Spleen (tissue), 7 donors: ENCODE results near the gene BABAM2.

Experiments
- CTCF ChIP-seq, 11 experiments: fragments of 200-600 bp in 7 of 11; fragments of 450-650 bp in 4 of 11; sonication (generic) in 4 of 11; IDR thresholded peaks in 8 of 11; conservative IDR thresholded peaks in 3 of 11; 1 replicate in 7 of 11; 2 replicates in 4 of 11; pipeline versions ENCODE4 v1.4.0 to v1.8.0; 2016 to 2021; ENCODE audit warnings: antibody characterized with exemption in 11 of 11, inconsistent platforms in 4 of 11, mild to moderate bottlenecking in 1 of 11
- POLR2A ChIP-seq, 3 donors: fragments of 450-650 bp; IDR thresholded peaks; one replicate each; pipeline ENCODE4 v1.5.1; 2017; ENCODE audit warnings: antibody characterized with exemption in 3 of 3, mild to moderate bottlenecking in 1 of 3
- POLR2AphosphoS5 ChIP-seq, 3 donors: sonication (generic); formaldehyde crosslinking; IDR thresholded peaks; one replicate each; pipeline ENCODE4 v1.5.1; 2017; ENCODE audit warnings: antibody characterized with exemption in 3 of 3
- donor health status: DM: no; HTN: no; CAD: no; lungs with moderate emphysema.
- donor health status: DM: no; HTN: no; CAD: no.
- donor health status: DM: no; HTN: no; CAD: no.

DNA sequence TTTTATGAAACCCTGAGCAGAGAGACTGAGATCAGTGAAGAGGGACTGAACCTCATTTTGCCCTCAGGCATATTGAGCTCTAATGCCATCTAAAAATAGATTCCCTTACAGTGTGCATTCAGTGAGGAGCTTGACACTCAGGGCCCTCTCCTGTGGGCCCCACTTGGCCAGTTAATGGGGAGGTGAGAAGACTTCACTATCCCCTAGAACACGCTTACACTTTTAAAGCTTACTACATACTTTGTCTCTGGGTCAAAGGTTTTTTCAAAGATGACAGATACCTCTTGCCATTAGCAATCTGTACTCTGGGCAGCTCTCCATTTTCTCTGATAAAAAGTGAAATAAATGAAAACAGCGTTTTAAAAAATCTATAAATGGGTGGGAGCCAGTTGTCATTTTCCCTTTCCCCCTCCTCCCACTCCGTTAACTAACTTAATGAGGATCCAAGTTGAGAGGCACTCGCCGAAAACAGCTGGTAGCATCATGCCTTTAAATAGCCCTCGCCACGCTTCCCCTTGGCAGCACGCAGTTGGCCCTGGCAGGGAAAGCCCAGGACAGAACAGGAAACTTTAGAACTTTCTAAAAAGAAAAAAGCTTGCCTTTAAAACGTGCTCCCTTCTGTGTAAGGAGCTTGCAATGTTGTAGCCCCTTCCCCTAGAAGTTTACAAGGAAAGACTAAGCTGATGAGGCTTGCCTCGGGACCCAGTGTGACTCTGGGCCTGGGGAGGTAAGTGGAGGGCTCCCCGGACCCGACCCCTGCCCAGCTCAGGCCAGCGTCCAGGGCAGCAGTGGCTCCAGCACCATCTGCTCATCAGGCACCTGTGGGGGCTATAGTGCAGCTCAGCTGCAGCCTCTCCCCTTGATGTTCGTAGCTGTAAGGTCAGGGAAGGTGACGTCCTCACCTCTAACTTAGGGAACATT, 443.3 kb downstream of the BABAM2 start:
- no peak for TF ChIP-seq CTCF (IDR thresholded peaks at IDR 0.05 in 8 of 11, conservative IDR thresholded peaks at IDR 0.05 in 3 of 11)
- no peak for TF ChIP-seq POLR2A (IDR thresholded peaks at IDR 0.05)
- TF ChIP-seq POLR2AphosphoS5 (IDR thresholded peaks at IDR 0.05), result no peak
